ENCODE data around the gene PCGF3. TPM values are rescaled to one million over a fixed set of nuclear protein-coding genes. Genes with fewer than 3 reads are reported as not detected.
"Not testable (repeated sequence)": the region's sequence is repeated elsewhere in the genome, so short reads cannot be mapped to it uniquely, and the experiment has no call there.

The PCGF3 gene
- total RNA-seq, 2 donors from 2014 or later = 25.6 to 35.8 TPM

DNA sequence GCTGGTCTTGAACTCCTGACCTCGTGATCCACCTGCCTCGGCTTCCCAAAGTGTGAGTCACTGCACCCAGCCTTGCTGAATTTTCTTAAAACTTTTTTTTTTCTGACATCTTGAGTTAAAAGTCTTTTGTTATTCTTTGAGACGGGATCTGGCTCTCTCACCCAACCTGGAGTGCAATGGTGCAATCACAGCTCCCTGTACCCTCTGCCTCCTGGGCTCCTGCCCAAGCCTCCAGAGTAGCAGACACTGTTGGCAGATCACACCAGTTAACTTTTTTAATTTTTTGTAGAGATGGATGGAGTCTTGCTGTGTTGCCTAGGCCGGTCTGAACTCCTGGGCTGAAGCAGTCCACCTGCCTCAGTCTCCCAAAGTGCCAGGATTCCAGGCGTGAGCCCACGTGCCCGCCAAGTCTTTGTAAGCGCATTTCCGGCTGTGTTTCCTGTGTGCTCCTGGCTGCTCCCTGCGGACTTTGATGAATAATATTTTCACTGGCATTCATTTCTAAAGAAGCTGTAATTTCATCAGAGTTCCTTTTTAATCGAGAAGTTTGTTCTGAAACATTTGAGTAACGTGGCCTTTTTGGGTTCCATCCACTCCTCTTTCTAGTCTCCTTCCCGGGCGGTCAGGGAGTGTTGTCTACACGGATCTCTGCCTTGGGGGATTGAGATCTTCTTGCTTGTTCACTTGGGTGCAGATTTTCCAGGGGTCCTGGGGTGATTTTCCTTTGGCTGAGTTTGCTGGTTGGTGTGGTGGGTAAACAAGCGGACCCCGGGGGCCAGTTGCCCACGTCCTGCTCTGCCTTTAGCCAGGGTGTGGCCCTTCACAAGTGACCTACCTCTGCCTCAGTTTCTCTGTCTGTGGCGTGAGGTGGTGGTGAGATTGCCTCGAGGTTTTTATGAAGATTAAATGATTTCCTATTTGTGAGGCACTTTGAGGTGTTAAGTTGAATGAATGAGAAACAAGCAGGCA, 44.4 kb downstream of the PCGF3 start:
- DNase-seq (ENCODE audit: low spot score) = no peak
- intact Hi-C loops (cut with DNase I) = loop anchor here in 1 of 2 donors (2.0 kb wide), 1 partner anchor 73 kb away; no protein-coding TSS in a partner anchor

DNA sequence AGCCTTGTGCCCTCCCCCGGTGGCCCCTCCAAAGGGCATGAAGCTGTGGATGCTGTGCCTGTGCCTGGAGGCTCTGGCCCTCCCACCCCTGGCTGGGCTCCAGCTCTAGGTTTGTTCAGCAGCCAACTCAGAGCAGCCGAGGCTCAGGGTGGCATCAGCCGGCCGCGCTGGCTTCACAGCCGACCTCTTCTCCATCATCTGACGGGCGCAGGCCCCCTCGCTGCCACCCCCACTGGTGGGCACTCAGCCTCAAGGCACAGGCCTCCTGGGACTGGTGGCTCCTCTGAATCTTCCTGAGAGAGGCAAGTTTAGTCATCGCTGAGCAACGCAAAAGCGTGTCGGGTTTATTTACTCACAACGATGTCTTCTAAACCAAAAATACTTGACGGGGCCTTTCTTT, 46.0 kb downstream of the PCGF3 start:
- intact Hi-C loops (cut with DNase I) = no loop called here

DNA sequence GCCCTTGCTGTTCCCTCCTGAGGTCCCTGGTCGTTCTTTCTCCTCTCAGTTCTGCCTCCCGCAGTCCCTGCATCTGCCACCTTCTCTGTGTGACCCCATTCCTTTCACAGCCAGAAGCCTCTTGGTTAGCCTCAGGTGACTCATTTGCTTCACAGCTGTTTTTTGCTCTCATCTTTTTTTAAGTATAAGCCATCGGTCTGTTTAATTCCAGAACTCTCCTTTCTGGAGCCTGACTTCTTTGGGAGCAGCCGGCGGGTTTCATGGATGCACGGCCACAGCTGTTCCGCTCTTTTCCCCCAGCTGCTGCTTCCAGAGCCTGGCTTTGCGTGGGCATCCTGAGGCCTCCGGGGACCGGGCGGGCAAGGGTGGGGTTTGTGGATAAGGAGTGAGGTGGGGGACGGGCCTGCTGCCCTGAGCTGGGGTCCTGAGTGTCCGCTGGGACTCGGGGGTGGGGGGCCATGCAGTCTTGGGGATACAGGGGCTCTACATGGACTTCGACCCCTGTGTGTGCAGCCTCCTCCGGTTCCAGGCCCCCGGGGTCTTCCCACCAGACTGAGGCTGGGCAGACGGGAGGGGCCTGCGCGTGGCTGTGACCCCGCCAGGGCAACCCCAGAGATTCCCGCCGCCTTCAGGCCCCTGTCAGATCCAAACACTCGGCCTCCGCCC, 46.7 kb downstream of the PCGF3 start:
- DNase-seq (ENCODE audit: low spot score) = no peak
- intact Hi-C loops (cut with DNase I) = no loop called here

More for the DNA sequence above, 46.0 kb downstream of the PCGF3 start:
- DNase-seq (ENCODE audit: low spot score) = no peak

DNA sequence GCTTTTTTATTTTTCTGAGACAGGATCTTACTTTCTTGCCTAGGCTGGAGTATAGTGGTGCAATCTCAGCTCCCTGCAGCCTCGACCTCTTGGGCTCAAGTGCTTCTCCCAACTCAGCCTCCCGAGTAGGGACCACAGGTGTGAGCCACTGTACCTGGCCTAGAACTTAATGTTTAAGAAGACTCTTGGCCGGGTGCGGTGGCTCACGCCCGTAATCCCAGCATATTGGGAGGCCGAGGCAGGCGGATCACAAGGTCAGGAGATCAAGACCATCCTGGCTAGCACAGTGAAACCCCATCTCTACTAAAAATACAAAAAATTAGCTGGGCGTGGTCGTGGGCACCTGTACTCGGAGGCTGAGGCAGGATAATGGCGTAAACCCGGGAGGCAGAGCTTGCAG, 47.6 kb downstream of the PCGF3 start:
- intact Hi-C loops (cut with DNase I); DNase-seq (ENCODE audit: low spot score): not testable (repeated sequence)

DNA sequence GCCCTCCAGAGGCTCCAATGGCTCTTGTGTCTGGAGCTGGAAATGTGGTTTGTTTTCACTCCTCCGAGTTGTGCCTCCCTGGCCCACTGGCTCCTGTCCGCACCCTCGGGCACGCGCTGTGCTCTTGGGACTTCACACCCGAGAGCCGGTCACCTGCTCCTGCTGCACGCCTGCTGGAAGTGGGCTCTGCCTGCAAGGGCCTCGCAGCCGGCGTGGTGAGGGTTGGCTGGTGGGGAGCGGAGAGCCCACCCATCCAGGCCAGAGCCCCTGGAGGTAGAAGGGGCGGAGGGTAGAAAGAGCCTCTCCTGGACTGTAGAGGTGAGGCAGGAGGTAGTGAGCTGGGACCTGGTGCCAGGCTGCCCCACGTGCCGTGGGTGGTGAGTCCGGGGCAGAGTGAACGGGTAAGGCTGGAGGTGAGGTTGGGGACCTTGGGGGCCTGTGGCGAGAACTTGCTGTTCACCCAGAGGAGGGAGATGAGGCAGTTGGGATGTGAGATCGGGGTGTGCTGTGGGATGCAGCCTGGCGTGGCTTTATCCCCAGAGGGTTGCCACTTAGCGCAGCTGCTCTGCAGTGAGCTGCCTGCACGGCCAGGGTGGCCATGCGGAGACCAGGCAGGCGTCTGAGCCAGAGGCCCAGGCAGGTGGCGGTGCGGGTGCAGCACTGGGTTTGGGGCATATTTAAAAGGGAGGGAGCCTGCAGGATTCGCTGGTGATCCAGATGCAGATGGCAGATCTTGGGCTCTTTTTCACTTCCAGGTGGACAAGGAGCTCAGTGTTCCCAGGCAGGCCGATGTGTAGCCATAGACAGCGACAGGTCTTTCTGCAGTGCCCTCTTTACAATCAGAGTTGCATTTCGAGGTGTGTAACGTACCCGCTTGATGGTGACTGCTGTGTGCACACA, 48.8 kb downstream of the PCGF3 start:
- DNase-seq (ENCODE audit: low spot score) = no peak
- intact Hi-C loops (cut with DNase I) = no loop called here

DNA sequence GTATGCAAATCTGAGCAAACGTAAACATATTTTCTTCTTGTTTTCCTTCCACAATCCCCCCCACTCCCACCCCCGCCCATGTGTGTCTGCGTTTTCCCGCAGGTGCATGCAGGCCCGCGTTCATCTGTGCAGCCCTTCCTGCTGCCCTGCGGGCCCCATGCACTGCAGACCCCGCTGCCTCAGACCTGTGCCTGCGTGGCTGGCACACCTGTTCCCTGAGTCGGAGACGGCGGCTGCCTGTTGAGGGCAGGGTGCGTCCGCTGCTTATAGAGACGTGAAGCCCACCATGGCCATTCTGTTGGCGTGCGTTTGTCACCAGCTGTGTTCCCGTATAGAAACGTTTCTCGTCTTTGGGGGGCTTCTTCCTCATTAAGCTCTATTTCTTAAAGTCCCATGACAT, 51.5 kb downstream of the PCGF3 start:
- intact Hi-C loops (cut with DNase I) = no loop called here
- DNase-seq (ENCODE audit: low spot score) = no peak

DNA sequence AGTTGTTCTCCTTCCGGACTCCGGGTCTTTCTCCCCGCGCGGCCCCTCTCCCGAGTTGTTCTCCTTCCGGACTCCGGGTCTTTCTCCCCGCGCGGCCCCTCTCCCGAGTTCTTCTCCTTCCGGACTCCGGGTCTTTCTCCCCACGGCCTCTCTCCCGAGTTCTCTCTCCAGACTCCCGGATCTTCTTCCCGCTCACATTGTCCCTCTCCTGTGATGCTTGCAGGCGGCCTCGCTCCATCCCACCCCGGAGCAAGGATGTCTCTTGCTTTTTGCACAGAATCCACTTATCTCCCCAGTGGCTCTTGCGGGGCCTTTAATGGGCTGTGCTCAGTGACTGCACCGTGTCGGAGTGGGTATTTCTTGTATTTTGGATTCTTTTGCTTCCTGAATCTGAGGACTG, 54.2 kb downstream of the PCGF3 start:
- intact Hi-C loops (cut with DNase I); DNase-seq (ENCODE audit: low spot score): not testable (repeated sequence)

DNA sequence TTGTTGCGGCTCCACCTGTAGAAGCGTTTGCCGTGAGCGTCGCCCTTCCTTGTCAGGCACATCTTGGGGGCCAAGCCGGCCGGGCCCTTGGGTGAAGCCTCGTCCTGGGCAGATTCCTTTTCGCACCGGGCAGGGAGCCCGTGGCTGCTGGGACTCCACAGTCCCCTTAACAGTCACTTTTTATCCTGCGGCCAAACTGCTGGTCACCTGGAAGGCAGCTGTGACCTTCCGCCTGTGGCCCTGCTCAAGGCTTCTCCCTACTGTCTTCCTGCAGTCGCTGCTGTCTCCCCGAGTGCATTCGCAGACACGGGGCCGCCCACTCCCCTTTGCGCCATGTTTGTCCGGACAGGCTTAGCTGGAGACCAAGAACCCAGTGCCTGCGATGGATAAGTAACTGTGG, 55.0 kb downstream of the PCGF3 start:
- intact Hi-C loops (cut with DNase I) = no loop called here

DNA sequence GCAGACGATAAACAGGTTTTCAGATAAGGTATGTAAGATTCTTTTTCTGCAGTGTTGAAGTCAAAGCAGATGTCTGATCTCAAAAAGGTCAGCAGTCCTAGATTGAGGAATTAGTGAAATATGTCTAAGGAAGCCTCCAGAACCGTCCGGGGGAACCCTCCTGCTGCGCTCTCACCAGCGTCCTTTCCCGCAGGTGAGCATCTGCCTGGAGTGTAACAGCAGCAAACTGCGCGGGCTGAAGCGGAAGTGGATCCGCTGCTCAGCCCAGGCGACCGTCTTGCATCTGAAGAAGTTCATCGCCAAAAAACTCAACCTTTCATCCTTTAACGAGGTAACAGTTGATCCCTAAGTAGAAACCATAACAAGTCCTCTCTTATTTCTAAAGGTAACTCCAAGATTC, 55.5 kb downstream of the PCGF3 start:
- no peak for DNase-seq (ENCODE audit: low spot score)
- intact Hi-C loops (cut with DNase I) = no loop called here

More for the DNA sequence above, 55.0 kb downstream of the PCGF3 start:
- DNase-seq (ENCODE audit: low spot score) = no peak

DNA sequence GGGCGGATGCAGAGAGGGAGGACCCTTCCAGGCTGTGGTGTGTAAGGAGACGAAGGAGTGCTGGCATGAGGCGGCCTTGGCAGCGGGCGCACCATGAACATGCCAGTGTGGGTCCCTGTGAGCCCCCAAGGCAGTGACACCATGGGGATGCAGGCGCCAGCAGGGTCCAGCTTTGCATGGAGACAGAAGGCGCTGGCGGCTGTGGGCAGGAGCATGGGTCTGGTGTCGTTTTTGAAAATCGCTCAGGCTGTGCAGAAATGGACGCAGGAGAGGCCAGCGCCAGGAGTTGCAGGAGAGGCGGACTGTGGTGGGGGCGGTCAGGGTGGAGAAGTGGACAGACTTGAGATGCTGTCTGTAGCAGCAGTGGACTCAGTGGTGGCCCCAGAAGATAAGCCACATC, 56.1 kb downstream of the PCGF3 start:
- intact Hi-C loops (cut with DNase I) = no loop called here
- no peak for DNase-seq (ENCODE audit: low spot score)

DNA sequence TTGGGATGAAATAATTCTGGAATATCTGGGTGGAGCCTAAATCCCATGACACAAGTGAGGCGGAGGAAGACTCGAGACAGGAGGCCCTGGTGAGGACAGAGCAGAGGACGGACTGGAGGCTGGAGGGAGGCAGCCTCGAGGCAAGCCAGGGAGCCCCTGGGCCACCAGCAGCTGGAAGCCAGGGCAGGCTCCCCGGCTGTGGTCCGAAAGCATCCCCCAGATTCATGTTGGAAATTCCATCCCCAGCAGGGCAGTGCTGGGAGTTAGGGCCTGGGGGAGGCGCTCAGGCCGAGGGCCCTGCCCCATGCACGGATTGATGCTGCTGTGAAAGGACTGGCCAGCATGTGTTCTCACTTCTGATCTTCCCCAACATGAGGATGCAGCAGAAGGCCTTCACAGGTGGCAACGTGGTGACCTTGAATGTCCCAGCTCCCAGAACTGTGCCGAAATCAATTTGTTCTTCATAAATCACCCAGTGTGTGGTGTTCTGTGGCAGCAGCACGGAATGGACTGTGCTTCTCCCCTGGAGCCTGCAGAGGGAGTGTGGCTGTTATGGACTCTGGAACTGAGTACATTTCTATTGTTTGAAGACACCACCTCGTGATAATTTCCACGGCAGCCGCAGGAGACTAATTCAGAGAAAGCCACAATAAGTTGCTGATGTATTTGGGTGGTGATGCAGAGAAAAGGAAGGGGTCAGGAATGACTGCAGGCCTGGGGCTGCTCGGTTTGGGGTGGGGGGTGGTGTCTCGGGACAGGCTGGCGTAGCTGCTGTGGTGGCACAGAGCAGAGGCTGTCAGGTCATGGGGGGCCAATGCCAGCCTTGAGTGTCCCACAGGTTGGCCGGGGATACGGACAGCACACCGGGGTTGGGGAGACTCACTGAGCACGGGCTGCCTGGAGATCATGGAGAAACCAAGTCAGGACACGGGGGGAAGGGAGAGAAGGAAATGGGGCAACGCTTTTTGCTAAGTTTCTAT, 56.9 kb downstream of the PCGF3 start:
- intact Hi-C loops (cut with DNase I) = no loop called here

DNA sequence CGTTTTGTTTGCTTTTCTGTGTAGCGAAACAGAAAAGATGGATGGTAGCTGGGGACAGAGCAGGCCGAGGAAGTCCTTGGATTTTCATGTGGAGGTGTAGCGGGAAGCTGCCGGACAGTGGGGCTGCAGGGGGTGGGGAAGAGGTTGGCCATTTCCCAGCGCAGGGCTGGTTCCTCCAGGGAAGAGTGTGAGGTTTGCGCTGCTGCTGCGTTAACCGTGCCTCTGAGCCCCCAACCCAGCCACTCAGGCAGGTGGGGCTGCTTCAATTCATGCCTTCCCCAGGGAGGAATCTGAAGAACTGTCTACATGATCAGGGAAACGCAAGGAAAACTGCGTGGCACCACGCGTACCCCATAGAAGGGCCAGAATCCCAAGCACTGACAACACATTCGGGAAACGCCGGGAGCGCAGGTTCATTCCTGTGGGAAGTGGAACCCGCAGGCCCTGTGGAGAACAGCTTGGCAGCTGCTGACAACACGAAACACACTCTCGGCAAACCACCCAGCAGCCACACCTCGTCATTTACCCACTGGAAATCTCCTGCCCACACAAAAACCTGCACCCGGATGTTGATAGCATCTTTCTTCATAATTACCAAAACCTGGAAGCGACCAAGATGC, 57.7 kb downstream of the PCGF3 start:
- intact Hi-C loops (cut with DNase I) = no loop called here

More for the DNA sequence above, 56.9 kb downstream of the PCGF3 start:
- DNase-seq (ENCODE audit: low spot score) = no peak

DNA sequence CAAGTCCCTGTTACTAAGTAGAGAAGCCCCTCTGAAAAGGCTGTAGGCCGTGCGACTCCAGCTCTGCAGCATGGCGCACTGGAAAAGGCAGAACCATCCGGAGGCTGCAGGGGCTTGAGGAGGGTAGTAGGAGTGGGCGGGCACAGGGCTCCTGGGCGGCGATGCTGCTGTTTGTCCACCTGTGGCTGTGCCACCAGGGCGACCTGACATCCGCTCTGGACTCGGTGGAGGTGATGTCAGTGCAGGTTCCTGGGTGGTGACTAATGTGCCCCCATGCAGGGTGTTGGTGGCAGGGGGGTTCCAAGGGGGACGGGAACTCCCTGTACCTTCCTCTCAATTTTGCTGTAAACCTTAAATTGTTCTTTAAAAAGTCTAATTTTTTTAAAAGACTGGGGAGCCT, 58.3 kb downstream of the PCGF3 start:
- DNase-seq (ENCODE audit: low spot score) = no peak
- intact Hi-C loops (cut with DNase I) = loop anchor here in 1 of 2 donors (1.0 kb wide), 1 partner anchor 31 kb away; no protein-coding TSS in a partner anchor

More for the DNA sequence above, 57.7 kb downstream of the PCGF3 start:
- DNase-seq (ENCODE audit: low spot score) = no peak

DNA sequence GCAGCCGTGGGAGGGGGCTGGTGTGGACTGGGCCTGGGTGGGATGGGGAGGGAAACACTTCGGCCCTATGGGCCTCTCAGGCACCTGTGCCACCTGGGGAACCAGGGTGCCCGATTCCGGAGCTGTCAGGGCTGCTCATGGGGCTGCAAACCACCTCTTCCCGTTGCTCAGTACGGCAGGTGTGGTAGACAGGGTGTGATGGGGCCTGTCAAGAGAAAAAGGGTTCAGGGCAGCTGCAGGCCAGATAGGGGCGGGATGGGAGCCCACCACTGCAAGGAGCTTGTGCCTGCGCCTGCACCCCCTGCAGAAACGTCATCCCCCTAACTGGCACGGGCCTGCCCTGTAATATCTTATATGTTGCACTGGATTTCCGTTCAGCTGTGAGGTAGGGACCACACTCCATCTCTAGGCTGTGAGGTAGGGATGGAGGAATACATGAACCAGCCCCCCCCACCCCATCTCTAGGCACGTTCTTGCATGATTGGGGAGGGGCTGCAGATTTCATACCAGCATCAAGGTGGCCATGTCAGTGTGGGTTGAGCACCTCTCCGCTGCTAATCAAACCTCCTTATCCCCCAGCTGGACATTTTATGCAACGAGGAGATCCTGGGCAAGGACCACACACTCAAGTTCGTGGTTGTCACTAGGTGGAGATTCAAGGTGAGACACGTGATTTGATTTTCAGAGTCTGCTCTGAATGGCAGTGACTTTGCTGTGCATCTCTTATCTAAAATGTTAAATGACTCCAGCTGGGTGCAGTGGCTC, 59.0 kb downstream of the PCGF3 start:
- intact Hi-C loops (cut with DNase I) = loop anchor here in 1 of 2 donors (1.0 kb wide), 1 partner anchor 31 kb away; no protein-coding TSS in a partner anchor
- no peak for DNase-seq (ENCODE audit: low spot score)

DNA sequence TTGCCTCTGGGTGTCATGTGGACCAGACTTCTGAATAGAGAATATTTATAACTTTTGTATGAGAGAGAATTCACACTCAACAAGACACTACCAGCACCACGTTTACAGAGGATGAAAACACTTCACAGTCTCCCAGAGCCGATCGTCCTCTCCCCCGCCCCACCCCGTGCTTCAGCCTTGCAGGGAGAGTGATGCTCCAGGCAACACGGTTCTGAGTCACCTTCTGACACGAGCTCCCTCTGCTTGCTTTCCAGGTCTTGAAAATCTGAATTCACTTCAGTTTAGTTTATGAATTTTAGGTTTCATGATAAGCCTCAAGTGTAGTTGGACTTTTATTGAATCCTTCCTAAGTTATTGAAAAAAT, 60.5 kb downstream of the PCGF3 start:
- DNase-seq (ENCODE audit: low spot score) = no peak
- intact Hi-C loops (cut with DNase I) = no loop called here

DNA sequence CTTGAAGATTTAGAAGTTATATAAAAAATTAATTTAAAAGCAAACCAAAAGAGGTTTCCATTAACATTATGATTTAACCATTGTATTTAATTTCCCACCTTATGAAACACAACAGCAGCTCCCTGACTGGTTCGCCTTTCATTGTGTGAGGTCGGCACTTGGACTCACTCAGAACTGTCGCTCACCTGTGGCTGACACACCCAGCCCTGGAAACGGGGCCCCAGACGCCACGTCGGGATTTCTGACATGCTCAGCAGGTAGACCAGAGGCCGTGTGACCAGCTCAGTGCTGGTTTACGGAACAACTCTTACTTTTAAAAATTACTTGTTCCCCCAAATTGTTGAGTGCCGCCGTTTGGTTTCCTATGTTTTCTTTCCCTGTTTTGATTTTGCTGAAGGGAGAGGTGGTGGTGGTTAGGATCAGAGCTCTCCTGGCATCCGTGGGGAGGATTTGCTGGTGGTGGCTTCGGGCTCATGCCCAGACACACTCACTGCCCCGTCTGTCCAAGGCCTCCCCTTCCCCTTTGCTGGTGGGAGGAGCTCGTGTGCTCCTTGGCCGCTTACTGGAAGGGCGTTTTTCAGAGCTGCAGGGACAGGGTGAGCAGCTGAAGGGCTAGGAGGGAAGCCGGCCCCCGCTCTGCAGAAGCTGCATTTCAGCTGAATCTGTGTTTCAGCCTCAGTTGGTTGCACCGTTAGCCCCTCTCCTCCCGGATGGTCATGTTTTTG, 61.1 kb downstream of the PCGF3 start:
- intact Hi-C loops (cut with DNase I) = no loop called here
- no peak for DNase-seq (ENCODE audit: low spot score)
